H1 (cell line): ENCODE measurements around the gene TTC27.

Experiments
- CBX5 ChIP-seq: fragments of 300-800, 300-1000 bp; sonication (generic); IDR thresholded peaks from 2 replicates; pipeline ENCODE4 v1.7.1; 2016; ENCODE audit warnings: antibody characterized with exemption, low read length, low read depth
- CHD2 ChIP-seq: IDR thresholded peaks from 2 replicates; pipeline ENCODE4 v1.6.1; 2012; ENCODE audit warnings: low read length, improper control_type of control experiment
- EZH2 ChIP-seq: fragments of 200-600 bp; sonication (generic); IDR thresholded peaks from 2 replicates; pipeline ENCODE4 v1.7.1; 2012; ENCODE audit warnings: low read depth, mild to moderate bottlenecking, moderate library complexity, low read length, inconsistent platforms; ENCODE audit not compliant: severe bottlenecking
- JUND ChIP-seq: IDR thresholded peaks from 2 replicates; pipeline ENCODE4 v1.6.1; 2011; ENCODE audit warnings: mild to moderate bottlenecking, improper control_type of control experiment, low read length
- POLR2A ChIP-seq, 2 experiments: IDR thresholded peaks; 1 replicate in 1 of 2; 2 replicates in 1 of 2; pipeline ENCODE4 v1.6.1; 2011; ENCODE audit warnings: low read depth in 2 of 2, low read length in 2 of 2, mild to moderate bottlenecking in 2 of 2; ENCODE audit errors: control extremely low read depth in 1 of 2
- RFX5 ChIP-seq: IDR thresholded peaks from 2 replicates; pipeline ENCODE4 v1.6.1; 2011; ENCODE audit warnings: low read depth, low read length, improper control_type of control experiment, borderline replicate concordance
- TAF1 ChIP-seq: IDR thresholded peaks from 2 replicates; pipeline ENCODE4 v1.6.1; 2011; ENCODE audit warnings: mild to moderate bottlenecking, low read depth, low read length
- TF ChIP-seq, protein P1 (sequence below), 3 experiments: IDR thresholded peaks; 1 replicate in 2 of 3; 2 replicates in 1 of 3; pipeline versions ENCODE4 v1.5.1 to v1.6.1; 2011; ENCODE audit warnings: low read length in 3 of 3, mild to moderate bottlenecking in 3 of 3, inconsistent platforms in 2 of 3, low read depth in 1 of 3, moderate library complexity in 1 of 3; ENCODE audit not compliant: insufficient read depth in 1 of 3; ENCODE audit errors: control extremely low read depth in 1 of 3
- TF ChIP-seq, protein P2 (sequence below): fragments of 300-600 bp; sonication (generic); IDR thresholded peaks from 2 replicates; pipeline ENCODE4 v1.7.1; 2012; ENCODE audit warnings: low read length, moderate library complexity, mild to moderate bottlenecking, inconsistent platforms; ENCODE audit not compliant: insufficient replicate concordance

DNA sequence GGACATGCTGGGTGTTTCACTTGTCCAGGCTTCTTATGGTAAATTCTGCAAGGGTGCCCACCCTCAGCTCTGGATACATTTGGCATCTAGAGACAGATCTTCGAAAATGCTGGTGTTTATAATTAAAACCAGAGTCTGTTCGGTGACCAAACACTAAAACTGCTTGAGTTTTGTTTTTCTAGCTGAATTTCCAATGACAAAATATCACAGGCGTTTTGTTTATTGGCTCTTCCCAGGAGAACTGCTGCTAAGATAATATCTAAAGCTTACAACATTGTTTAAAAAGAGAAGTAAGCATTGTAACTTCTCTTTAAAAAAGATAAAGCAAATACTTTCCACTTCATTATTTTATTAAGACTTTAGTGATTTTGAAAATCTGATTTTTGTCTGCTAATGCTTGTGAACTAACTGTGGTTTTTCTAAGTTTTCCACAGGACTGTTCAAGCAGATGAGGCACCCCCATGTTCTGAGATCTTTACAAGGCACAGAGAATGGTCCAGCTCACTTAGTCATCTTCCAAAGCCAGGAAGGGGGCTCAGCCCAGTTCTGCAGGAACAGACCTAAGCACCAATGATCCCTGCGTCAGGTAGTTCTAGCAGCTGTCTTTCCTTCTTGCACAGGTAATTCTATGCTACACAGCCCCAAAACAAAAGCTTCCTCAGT, 224.1 kb downstream of the TTC27 start:
- TF ChIP-seq, protein P1, sequence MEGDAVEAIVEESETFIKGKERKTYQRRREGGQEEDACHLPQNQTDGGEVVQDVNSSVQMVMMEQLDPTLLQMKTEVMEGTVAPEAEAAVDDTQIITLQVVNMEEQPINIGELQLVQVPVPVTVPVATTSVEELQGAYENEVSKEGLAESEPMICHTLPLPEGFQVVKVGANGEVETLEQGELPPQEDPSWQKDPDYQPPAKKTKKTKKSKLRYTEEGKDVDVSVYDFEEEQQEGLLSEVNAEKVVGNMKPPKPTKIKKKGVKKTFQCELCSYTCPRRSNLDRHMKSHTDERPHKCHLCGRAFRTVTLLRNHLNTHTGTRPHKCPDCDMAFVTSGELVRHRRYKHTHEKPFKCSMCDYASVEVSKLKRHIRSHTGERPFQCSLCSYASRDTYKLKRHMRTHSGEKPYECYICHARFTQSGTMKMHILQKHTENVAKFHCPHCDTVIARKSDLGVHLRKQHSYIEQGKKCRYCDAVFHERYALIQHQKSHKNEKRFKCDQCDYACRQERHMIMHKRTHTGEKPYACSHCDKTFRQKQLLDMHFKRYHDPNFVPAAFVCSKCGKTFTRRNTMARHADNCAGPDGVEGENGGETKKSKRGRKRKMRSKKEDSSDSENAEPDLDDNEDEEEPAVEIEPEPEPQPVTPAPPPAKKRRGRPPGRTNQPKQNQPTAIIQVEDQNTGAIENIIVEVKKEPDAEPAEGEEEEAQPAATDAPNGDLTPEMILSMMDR (IDR thresholded peaks at IDR 0.05; ENCODE audit: control extremely low read depth in 1 of 3, insufficient read depth in 1 of 3, low read depth in 1 of 3, low read length in 3 of 3): no peak
- TF ChIP-seq POLR2A (IDR thresholded peaks at IDR 0.05; ENCODE audit: control extremely low read depth in 1 of 2, low read depth in 2 of 2, low read length in 2 of 2) (no peak), CBX5 (no peak), CHD2 (no peak), JUND (no peak), RFX5 (no peak), EZH2 (no peak), TAF1 (no peak)
- TF ChIP-seq, protein P2, sequence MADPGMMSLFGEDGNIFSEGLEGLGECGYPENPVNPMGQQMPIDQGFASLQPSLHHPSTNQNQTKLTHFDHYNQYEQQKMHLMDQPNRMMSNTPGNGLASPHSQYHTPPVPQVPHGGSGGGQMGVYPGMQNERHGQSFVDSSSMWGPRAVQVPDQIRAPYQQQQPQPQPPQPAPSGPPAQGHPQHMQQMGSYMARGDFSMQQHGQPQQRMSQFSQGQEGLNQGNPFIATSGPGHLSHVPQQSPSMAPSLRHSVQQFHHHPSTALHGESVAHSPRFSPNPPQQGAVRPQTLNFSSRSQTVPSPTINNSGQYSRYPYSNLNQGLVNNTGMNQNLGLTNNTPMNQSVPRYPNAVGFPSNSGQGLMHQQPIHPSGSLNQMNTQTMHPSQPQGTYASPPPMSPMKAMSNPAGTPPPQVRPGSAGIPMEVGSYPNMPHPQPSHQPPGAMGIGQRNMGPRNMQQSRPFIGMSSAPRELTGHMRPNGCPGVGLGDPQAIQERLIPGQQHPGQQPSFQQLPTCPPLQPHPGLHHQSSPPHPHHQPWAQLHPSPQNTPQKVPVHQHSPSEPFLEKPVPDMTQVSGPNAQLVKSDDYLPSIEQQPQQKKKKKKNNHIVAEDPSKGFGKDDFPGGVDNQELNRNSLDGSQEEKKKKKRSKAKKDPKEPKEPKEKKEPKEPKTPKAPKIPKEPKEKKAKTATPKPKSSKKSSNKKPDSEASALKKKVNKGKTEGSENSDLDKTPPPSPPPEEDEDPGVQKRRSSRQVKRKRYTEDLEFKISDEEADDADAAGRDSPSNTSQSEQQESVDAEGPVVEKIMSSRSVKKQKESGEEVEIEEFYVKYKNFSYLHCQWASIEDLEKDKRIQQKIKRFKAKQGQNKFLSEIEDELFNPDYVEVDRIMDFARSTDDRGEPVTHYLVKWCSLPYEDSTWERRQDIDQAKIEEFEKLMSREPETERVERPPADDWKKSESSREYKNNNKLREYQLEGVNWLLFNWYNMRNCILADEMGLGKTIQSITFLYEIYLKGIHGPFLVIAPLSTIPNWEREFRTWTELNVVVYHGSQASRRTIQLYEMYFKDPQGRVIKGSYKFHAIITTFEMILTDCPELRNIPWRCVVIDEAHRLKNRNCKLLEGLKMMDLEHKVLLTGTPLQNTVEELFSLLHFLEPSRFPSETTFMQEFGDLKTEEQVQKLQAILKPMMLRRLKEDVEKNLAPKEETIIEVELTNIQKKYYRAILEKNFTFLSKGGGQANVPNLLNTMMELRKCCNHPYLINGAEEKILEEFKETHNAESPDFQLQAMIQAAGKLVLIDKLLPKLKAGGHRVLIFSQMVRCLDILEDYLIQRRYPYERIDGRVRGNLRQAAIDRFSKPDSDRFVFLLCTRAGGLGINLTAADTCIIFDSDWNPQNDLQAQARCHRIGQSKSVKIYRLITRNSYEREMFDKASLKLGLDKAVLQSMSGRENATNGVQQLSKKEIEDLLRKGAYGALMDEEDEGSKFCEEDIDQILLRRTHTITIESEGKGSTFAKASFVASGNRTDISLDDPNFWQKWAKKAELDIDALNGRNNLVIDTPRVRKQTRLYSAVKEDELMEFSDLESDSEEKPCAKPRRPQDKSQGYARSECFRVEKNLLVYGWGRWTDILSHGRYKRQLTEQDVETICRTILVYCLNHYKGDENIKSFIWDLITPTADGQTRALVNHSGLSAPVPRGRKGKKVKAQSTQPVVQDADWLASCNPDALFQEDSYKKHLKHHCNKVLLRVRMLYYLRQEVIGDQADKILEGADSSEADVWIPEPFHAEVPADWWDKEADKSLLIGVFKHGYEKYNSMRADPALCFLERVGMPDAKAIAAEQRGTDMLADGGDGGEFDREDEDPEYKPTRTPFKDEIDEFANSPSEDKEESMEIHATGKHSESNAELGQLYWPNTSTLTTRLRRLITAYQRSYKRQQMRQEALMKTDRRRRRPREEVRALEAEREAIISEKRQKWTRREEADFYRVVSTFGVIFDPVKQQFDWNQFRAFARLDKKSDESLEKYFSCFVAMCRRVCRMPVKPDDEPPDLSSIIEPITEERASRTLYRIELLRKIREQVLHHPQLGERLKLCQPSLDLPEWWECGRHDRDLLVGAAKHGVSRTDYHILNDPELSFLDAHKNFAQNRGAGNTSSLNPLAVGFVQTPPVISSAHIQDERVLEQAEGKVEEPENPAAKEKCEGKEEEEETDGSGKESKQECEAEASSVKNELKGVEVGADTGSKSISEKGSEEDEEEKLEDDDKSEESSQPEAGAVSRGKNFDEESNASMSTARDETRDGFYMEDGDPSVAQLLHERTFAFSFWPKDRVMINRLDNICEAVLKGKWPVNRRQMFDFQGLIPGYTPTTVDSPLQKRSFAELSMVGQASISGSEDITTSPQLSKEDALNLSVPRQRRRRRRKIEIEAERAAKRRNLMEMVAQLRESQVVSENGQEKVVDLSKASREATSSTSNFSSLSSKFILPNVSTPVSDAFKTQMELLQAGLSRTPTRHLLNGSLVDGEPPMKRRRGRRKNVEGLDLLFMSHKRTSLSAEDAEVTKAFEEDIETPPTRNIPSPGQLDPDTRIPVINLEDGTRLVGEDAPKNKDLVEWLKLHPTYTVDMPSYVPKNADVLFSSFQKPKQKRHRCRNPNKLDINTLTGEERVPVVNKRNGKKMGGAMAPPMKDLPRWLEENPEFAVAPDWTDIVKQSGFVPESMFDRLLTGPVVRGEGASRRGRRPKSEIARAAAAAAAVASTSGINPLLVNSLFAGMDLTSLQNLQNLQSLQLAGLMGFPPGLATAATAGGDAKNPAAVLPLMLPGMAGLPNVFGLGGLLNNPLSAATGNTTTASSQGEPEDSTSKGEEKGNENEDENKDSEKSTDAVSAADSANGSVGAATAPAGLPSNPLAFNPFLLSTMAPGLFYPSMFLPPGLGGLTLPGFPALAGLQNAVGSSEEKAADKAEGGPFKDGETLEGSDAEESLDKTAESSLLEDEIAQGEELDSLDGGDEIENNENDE: no peak
